ENCODE results near the gene GAPDHS.

The GAPDHS gene

DNA sequence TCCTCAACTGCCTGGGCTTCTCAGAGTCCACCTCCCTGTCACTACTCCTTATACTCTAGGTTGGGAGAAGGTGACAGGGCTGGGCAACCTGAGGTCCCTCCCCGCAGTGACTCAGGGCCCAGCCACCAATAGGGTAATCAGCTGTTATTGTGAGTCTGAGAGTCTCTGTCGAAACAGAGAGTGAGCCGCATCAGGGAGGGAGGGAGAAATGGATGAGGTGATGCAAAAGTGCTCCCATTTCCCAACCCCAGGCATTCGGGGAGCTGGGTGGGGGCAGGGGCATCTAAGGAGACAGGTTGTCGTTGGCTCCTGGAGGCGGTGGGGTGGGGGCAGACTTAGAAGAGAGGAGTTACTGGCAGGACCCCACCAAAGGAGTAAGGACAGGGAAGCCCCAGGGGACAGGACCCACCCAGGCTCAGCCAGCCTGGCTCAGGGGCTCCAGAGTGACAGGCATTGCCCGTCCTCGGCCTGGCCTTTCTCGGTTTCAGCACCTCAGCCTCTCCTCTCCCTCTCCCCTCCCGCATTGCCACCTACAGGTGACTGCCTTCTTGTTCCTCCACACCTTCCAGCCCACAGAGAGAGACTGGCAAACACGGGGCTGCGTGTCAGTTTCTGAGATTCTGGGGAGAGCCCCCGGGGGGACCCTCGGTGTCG is 19.5 kb upstream of the GAPDHS start, which contains the start of gene DMKN:
DMKN (minus strand) TSS at position 22 of the 654 bp plus-strand sequence. CDS start 174 bp downstream, outside the sequence.
- no peaks in the 10 kb centered on the region for H3K9me3 ChIP-seq (ENCODE audit: control insufficient read depth, low read length)
- H3K4me1 ChIP-seq (ENCODE audit: control insufficient read depth, insufficient read depth, low read length) = peaks cover 23% of the 10 kb centered on the region
- no peak within 1 kb of the TSS for H3K4me3 ChIP-seq (ENCODE audit: low read length)
- no peak within 1 kb of the TSS for H3K9ac ChIP-seq (ENCODE audit: low read length)
- H3K36me3 ChIP-seq (ENCODE audit: control insufficient read depth, insufficient read depth, low read length) = no peaks in the 10 kb centered on the region
- peaks cover 29% of the 10 kb centered on the region for H3K27me3 ChIP-seq (ENCODE audit: control insufficient read depth, insufficient read depth, low read length)

DNA sequence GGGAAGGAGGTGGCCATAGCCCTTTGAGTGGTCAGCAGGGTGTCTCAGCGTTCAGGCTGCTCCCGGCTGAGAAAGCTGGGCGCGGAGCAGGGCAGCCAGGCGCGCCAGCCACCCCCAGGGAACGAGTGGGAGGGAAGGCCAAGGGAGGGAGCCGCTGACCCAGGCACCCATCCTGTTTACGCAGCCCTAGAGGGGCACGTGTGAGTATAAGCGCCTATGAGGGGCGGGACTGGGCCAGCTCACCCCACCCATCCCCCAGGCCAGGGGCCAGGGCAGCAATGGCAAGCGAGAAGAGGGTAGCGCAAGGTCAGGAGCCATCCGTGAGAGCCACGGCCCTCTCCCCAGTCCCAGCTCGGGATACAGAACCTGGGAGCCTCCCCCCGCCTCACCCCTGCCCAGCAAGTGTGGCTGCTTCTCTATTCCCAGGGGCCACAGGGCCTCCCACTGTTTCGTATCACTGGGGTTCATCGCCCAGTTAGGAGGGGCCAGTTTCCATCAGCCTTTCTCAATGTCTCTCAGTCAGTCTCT is 18.9 kb upstream of the GAPDHS start:
- Histone ChIP-seq H3K27me3 (ENCODE audit: control insufficient read depth, insufficient read depth, low read length) (peaks cover 29% of the 10 kb centered on the region), H3K4me1 (ENCODE audit: control insufficient read depth, insufficient read depth, low read length) (peaks cover 17% of the 10 kb centered on the region), H3K9ac (ENCODE audit: low read length) (no peak overlapping the region), H3K4me3 (ENCODE audit: low read length) (no peak overlapping the region), H3K9me3 (ENCODE audit: control insufficient read depth, low read length) (no peaks in the 10 kb centered on the region), H3K36me3 (ENCODE audit: control insufficient read depth, insufficient read depth, low read length) (no peaks in the 10 kb centered on the region)

DNA sequence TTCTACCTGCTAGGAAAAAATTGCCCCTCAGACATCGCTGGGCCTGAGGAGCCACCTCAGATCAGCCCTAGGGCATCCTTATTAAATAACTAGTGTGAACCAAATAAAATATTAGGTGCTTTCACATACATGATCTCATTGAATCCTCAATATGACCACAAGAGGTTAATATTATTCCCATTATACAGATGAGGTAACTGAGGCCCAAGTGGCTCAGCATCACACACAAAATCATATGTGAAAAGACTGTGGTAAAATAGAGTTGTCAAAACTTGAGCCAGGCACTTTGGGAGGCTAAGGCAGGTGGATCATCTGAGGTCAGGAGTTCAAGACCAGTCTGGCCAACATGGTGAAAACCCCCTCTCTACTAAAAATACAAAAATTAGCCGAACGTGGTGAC is 16.9 kb upstream of the GAPDHS start:
- Histone ChIP-seq H3K4me3 (ENCODE audit: low read length) (no peak overlapping the region), H3K4me1 (ENCODE audit: control insufficient read depth, insufficient read depth, low read length) (peaks cover 5% of the 10 kb centered on the region), H3K9me3 (ENCODE audit: control insufficient read depth, low read length) (no peaks in the 10 kb centered on the region), H3K27me3 (ENCODE audit: control insufficient read depth, insufficient read depth, low read length) (peaks cover 15% of the 10 kb centered on the region), H3K9ac (ENCODE audit: low read length) (no peak overlapping the region), H3K36me3 (ENCODE audit: control insufficient read depth, insufficient read depth, low read length) (no peaks in the 10 kb centered on the region)

GRCh38 chr19:35517342-35517741 is 15.9 kb upstream of the GAPDHS start:
- Histone ChIP-seq H3K9me3 (ENCODE audit: control insufficient read depth, low read length) (no peaks in the 10 kb centered on the region), H3K27me3 (ENCODE audit: control insufficient read depth, insufficient read depth, low read length) (peaks cover 11% of the 10 kb centered on the region), H3K4me3 (ENCODE audit: low read length) (no peak overlapping the region), H3K4me1 (ENCODE audit: control insufficient read depth, insufficient read depth, low read length) (peaks cover 5% of the 10 kb centered on the region), H3K9ac (ENCODE audit: low read length) (no peak overlapping the region), H3K36me3 (ENCODE audit: control insufficient read depth, insufficient read depth, low read length) (no peaks in the 10 kb centered on the region)

DNA sequence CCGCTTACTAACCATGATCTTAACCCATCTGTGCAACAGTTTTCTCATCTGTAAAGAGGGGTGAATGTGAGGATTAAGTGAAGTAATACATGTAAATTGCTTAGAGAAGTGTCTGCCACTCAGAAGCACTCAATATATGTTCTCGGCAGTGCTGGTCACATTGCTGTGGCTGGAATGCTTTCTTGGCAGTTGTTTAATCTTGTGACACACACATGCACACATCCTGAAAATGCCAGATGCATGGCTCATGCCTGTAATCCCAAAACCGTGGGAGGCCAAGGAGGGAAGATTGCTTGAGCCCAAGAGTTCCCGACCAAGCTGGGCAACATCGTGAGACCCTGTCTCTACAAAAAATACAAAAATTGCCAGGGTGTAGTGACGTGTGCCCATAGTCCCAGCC is 14.9 kb upstream of the GAPDHS start:
- no peaks in the 10 kb centered on the region for H3K36me3 ChIP-seq (ENCODE audit: control insufficient read depth, insufficient read depth, low read length)
- no peaks in the 10 kb centered on the region for H3K9me3 ChIP-seq (ENCODE audit: control insufficient read depth, low read length)
- no peak overlapping the region for H3K9ac ChIP-seq (ENCODE audit: low read length)
- no peak overlapping the region for H3K4me3 ChIP-seq (ENCODE audit: low read length)
- peaks cover 6% of the 10 kb centered on the region for H3K27me3 ChIP-seq (ENCODE audit: control insufficient read depth, insufficient read depth, low read length)
- H3K4me1 ChIP-seq (ENCODE audit: control insufficient read depth, insufficient read depth, low read length) = peaks cover 5% of the 10 kb centered on the region

- no peak overlapping the region for H3K9ac ChIP-seq (ENCODE audit: low read length)
- H3K4me1 ChIP-seq (ENCODE audit: control insufficient read depth, insufficient read depth, low read length) = peaks cover under 1% of the 10 kb centered on the region
- H3K36me3 ChIP-seq (ENCODE audit: control insufficient read depth, insufficient read depth, low read length) = no peaks in the 10 kb centered on the region
- H3K9me3 ChIP-seq (ENCODE audit: control insufficient read depth, low read length) = no peaks in the 10 kb centered on the region
- no peaks in the 10 kb centered on the region for H3K27me3 ChIP-seq (ENCODE audit: control insufficient read depth, insufficient read depth, low read length)
- no peak overlapping the region for H3K4me3 ChIP-seq (ENCODE audit: low read length)
Observed at GRCh38 chr19:35519291-35519690, 14.0 kb upstream of the GAPDHS start.

- Histone ChIP-seq H3K4me1 (ENCODE audit: control insufficient read depth, insufficient read depth, low read length) (no peaks in the 10 kb centered on the region), H3K27me3 (ENCODE audit: control insufficient read depth, insufficient read depth, low read length) (no peaks in the 10 kb centered on the region), H3K4me3 (ENCODE audit: low read length) (no peak overlapping the region), H3K9ac (ENCODE audit: low read length) (no peak overlapping the region), H3K9me3 (ENCODE audit: control insufficient read depth, low read length) (no peaks in the 10 kb centered on the region), H3K36me3 (ENCODE audit: control insufficient read depth, insufficient read depth, low read length) (no peaks in the 10 kb centered on the region)
Observed at GRCh38 chr19:35521124-35521743, 12.0 kb upstream of the GAPDHS start.

DNA sequence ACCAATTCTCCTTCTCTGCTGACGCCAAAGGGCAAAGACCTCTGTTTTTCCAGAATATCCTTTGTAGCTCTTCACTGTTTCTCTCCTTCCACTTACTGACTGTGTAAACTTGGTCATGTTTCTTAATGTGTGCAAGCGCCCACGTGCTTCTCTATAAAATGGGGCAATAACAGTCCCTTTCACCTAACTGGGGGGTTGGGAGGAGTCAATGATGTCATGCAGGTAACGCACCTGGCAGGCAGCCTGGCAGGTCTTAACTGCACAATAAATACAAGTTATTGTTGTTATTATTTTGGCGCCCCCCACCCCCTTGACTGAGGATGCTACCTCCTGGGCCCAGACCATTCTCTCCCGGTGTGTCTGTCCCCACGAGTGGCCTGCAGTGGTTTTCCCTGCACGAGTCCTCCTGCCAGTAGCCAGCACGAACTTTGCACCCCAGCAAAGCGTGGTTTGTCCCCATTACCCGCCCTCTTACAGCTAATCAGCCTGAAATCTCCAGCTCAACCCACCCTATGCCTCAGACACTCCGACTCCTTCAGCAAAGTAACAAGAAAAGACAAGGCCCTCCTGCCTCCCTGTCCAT is 10.4 kb upstream of the GAPDHS start:
- Histone ChIP-seq H3K4me3 (ENCODE audit: low read length) (no peak overlapping the region), H3K9ac (ENCODE audit: low read length) (no peak overlapping the region), H3K9me3 (ENCODE audit: control insufficient read depth, low read length) (no peaks in the 10 kb centered on the region), H3K36me3 (ENCODE audit: control insufficient read depth, insufficient read depth, low read length) (no peaks in the 10 kb centered on the region), H3K27me3 (ENCODE audit: control insufficient read depth, insufficient read depth, low read length) (no peaks in the 10 kb centered on the region), H3K4me1 (ENCODE audit: control insufficient read depth, insufficient read depth, low read length) (no peaks in the 10 kb centered on the region)

GRCh38 chr19:35524181-35524837 is 8.9 kb upstream of the GAPDHS start:
- no peaks in the 10 kb centered on the region for H3K4me1 ChIP-seq (ENCODE audit: control insufficient read depth, insufficient read depth, low read length)
- no peaks in the 10 kb centered on the region for H3K36me3 ChIP-seq (ENCODE audit: control insufficient read depth, insufficient read depth, low read length)
- no peak overlapping the region for H3K9ac ChIP-seq (ENCODE audit: low read length)
- no peaks in the 10 kb centered on the region for H3K9me3 ChIP-seq (ENCODE audit: control insufficient read depth, low read length)
- H3K4me3 ChIP-seq (ENCODE audit: low read length) = no peak overlapping the region
- no peaks in the 10 kb centered on the region for H3K27me3 ChIP-seq (ENCODE audit: control insufficient read depth, insufficient read depth, low read length)

DNA sequence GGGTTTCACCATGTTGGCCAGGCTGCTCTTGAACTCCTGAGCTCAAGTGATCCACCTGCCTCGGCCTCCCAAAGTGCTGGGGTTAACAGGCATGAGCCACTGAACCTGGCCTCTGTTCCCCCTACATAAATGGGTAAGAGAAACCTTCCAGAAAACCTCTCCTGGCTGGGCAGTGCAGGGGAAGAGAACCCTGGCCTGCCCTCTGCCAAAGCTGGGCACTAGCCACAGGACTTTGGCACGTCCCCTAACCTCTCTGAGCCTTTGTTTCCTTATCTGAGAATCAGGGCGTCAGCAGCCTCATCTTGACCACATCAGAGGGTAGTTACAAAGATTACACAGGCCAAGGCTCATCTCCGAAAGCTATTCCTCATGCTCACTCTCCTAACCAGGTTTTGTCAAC is 7.4 kb upstream of the GAPDHS start:
- no peaks in the 10 kb centered on the region for H3K4me1 ChIP-seq (ENCODE audit: control insufficient read depth, insufficient read depth, low read length)
- peaks cover 7% of the 10 kb centered on the region for H3K27me3 ChIP-seq (ENCODE audit: control insufficient read depth, insufficient read depth, low read length)
- no peaks in the 10 kb centered on the region for H3K36me3 ChIP-seq (ENCODE audit: control insufficient read depth, insufficient read depth, low read length)
- H3K4me3 ChIP-seq (ENCODE audit: low read length) = no peak overlapping the region
- H3K9me3 ChIP-seq (ENCODE audit: control insufficient read depth, low read length) = no peaks in the 10 kb centered on the region
- H3K9ac ChIP-seq (ENCODE audit: low read length) = no peak overlapping the region

DNA sequence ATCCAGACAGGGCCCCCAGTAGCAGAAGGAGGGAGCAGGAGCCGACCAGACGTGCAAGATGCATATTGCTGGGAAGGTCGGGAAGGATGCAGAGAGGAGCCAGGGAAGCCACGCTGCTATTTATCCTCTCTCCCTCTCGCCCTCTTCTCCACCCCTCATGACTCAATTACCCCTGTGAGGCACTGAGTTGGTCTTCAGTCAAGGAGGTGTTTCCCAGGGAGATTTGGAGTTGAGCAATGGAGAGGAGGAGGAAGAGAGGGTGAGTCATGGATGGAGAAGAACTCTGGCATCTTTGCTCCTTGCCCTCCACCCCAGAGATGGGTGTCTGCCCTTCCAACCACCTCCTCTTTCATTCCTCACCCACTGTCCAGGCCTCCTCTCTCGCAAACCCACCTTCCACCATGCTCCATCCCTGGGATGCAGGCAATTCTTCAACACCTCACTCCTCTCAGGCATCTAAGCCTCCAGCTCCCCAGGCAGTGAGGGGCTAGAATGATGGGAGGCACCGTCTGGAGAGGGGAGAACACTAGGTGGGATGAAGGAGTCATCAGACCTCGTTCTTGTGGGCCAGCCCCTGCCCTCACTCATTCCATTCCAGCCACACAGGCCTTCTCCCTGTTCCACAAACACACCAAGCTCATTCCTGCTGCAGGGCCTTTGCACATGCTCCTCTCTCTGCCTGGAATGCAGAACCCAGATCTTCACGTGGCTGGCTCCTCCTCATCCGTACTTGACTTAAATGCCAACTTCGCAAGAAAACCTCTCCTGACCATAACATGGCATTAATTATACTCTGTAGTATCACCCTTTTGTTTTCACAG is 4.8 kb upstream of the GAPDHS start, which contains the start of gene SBSN:
SBSN (minus strand) TSS at position 94 of the 821 bp plus-strand sequence; CDS start at position 64, 30 bp downstream.
- peaks cover 28% of the 10 kb centered on the region for H3K27me3 ChIP-seq (ENCODE audit: control insufficient read depth, insufficient read depth, low read length)

More for the DNA sequence above, 4.8 kb upstream of the GAPDHS start, which contains the start of gene SBSN:
- Histone ChIP-seq H3K9ac (ENCODE audit: low read length) (no peak within 1 kb of the TSS), H3K36me3 (ENCODE audit: control insufficient read depth, insufficient read depth, low read length) (no peaks in the 10 kb centered on the region), H3K4me1 (ENCODE audit: control insufficient read depth, insufficient read depth, low read length) (no peaks in the 10 kb centered on the region), H3K9me3 (ENCODE audit: control insufficient read depth, low read length) (no peaks in the 10 kb centered on the region), H3K4me3 (ENCODE audit: low read length) (no peak within 1 kb of the TSS)
